GM21381 (cell line): Measurements from ENCODE around the gene BPIFB1.

Experiments
- ATAC-seq: cut with Tn5 transposase; IDR thresholded peaks from one replicate; pipeline ENCODE4 v1.9.1; 2021; ENCODE audit warnings: mild to moderate bottlenecking, moderate library complexity; ENCODE audit not compliant: unreplicated experiment

BPIFB1 gene, protein sequence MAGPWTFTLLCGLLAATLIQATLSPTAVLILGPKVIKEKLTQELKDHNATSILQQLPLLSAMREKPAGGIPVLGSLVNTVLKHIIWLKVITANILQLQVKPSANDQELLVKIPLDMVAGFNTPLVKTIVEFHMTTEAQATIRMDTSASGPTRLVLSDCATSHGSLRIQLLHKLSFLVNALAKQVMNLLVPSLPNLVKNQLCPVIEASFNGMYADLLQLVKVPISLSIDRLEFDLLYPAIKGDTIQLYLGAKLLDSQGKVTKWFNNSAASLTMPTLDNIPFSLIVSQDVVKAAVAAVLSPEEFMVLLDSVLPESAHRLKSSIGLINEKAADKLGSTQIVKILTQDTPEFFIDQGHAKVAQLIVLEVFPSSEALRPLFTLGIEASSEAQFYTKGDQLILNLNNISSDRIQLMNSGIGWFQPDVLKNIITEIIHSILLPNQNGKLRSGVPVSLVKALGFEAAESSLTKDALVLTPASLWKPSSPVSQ

DNA sequence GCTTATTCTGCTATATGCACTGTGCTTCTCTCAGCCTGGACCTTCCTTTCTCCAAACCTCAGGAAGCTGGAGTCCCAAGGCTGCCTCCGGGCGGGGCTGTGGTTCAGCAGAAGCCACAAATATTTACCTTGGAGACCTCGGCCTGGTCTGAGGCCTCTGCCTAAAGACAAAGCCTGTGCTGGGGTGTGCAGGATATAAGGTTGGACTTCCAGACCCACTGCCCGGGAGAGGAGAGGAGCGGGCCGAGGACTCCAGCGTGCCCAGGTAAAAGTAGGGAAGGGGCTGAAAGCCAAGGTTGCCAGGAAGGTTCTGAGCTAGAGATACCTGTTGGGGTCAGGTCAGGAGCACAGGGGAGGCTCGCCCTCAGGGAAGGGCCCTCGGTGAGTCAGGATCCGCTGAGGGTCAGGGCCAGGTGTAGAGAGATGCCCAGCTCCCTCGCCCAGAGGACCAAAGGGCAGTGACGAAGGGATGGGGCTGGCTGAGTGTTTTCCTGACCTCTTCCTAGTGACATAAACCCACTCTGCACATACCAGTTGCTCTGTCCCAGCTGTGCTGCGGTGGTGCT, at the start of gene BPIFB1:
BPIFB1 (plus strand) TSS at position 224 of the 565 bp plus-strand sequence. CDS start 2,860 bp downstream, outside the sequence.
- ATAC-seq = no peak

DNA sequence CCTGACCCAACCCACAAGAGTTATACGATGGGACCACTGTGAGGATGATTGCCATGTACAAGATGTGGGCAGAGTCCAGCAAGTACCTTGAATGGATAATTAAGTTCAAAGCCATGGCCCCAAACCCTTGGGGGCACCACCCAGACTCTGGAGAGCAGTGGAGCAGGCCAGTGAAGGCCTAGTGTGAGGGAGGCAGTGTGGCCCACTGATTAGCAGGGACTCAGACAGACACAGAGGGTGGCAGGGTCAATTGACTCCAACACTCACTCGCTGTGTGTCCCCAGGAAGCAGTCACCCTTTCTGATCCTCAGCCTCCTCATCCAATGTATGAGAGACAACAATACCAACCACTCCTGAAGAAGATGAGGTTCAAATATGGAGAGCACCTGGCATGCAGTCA, 49.0 kb upstream of the BPIFB1 start:
- no peak for ATAC-seq

DNA sequence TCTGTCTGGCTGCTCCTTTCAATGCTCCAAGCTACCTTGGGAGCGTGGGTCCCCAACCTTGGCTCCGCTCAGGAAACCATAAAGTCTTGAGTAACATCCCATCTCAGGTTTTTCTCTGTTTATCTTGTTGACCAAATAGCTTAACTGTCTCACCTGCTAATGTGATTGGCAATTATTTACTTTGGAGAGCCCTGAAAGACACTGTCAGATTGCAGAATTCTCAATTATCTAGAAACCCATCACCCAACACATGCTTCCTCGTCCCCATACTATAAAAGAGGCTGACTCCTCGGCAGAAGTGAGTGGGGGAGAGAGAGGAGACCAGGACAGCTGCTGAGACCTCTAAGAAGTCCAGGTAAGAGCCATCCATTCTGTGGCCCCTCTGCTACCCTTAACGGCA, 47.3 kb upstream of the BPIFB1 start, which contains the start of gene BPIFA1:
BPIFA1 (plus strand) TSS at position 301 of the 400 bp plus-strand sequence. CDS start 1,716 bp downstream, outside the sequence.
- ATAC-seq = no peak

DNA sequence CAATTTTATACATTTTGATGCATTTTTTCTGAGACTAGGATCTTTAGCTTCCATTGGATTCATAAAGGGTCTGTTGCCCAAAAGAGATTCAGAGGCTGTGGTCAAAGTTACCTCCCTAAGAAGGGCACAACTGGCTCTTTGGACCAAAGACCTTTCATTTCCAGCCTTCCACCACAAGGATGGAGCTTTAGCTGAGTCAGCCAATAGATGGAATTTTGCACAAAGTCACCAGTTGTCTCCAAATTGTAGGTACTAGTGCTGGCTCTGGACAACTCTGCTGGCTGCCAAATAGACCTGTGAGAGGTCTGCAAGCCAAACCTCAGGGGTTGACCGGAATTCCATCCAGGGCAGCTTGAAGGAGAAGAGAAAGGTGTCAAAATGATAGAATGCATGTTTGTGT, 46.7 kb upstream of the BPIFB1 start:
- no peak for ATAC-seq

DNA sequence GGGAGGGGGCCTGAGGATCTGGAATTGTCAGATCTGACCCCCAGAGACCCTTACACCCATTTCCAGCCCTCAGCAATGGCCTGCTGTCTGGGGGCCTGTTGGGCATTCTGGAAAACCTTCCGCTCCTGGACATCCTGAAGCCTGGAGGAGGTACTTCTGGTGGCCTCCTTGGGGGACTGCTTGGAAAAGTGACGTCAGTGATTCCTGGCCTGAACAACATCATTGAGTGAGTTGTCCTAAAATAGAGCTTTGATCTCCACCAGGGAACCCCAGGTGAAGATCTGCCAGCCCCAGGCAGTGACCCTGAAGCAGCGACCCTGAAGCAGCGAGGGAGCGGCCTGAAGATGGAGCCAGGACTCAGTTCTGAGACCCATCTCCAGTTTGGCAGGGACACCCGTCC, 45.0 kb upstream of the BPIFB1 start:
- ATAC-seq = no peak

DNA sequence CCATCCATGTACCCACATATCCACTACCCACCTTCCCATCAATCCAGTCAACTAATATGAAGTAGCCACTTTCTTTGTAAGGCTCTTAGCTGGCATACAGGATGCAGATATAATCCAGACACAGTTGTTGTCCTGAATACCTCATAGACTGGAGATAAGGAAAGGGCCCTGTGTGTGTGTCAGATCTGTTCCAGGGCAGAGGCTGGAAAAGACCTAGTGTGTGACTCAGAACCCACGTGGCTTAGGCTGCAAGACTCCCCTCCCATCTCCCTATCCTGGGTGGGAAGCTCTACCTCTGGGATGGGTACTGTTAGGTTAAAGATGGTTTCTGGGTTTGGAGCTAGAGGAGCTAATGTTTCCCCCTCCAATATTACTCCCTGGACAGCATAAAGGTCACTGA, 43.6 kb upstream of the BPIFB1 start:
- no peak for ATAC-seq

DNA sequence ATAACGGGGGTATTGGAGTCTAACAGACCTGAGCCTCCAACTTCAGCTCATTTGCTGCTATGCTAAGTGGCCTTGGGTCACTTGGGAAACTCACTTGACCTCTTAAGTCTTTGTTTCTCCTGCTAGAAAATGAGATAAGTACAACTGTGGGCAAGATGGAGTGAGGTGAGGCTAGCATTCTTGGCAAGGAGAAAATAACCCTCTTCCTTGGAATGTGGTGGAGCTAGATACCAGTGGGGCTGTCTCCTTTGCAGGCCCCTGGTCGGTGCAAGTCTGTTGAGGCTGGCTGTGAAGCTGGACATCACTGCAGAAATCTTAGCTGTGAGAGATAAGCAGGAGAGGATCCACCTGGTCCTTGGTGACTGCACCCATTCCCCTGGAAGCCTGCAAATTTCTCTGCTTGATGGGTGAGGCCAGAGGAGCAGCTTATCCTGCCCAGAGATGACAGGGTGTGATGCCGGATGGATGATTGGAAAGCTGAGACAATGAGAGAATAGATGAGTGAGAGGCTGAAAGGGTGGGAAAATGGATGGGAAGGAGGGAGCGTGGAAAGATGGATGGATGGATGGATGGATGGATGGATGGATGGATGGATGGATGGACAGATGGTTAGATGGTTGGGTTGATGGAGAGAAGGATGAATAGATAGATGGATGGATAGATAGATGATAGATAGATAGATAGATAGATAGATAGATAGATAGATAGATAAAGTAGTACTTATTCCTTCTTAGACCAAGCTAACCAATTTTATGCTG, 42.9 kb upstream of the BPIFB1 start:
- no peak for ATAC-seq

DNA sequence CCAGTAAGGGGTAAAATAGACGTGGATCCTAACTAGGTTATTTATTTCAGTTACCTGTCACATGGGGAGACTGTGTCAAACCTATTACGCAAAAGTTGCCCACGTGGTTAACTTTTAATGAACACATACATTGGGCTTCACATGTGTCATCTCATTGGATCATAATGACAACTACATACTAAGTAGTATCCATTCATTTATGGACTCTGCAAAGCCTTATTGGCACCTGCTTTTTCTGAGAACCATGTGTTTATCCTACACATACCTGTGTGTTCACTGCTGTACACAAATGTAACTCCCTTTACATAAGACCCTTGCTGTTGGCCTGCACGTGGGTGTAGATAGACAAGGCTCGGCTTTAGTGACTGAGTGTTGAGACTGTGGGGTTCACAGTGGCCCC, 42.1 kb upstream of the BPIFB1 start:
- ATAC-seq = no peak

DNA sequence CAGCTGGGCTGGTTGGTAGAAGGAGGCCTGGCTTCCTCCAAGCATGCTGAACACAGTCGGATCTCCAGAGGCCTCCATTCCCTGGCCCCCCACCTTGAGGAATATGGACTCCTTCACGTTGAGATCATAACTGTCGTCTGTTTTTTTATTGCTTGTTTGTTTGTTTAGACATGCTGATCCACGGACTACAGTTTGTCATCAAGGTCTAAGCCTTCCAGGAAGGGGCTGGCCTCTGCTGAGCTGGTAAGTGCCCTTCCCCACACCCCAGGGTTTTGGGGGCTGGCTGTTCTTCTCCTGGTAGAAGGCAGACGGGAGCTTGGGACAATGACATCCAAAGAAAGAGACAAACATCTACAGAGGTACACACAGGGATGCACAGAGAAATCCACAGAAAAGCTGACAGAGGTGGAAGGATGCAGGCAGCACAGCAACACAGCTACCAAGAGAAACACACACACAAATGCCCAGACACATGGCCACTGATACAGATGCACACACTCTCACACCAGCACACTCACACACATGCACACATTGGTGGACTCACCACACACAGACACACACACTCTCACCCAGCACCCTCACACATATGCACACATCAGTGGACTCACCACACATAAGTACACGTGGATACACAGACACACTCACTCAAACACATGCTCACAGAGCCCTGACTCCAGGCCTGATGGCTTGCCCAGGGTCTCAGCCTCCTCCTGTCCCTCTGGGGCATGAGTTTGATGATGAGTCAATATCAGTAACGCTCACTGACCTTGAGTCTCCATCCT, 40.5 kb upstream of the BPIFB1 start:
- no peak for ATAC-seq

DNA sequence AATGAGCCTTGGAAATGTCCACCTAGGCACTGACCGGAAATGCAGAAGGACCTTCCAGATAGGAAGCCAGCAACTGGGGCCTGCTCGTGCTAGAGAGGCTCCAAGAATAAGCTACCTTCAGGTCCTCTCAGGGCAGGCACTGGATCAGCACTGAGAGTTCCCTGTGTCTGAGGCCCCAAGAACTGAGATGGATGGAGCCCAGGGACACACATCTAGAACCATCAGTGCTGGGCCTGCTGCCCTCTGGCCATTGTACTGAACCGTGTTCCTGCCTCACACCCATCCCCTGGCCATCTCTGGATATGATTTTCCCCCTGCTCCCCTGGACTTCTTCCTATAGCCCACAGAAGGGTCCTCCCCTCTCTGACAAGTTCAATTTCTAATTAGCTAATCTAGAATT, 36.9 kb upstream of the BPIFB1 start:
- ATAC-seq = no peak

DNA sequence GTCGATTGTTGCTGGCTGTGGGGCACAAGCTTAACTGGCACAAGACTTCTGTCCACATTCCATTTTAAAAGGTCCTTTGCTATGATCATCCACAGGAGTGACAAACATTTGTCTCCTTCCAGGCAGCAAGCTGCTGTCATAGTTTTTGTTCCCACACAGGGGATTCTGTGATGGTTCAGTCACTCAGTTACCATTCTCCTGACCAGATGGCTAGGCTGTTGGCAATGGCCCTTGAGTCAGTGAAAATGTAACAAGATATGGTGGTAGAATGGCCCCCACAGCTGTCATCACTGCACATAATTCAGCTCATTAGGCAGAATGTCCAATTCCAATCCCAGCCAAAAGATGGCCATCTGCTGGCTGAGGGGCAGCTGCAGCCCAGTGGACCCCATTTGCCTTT, 33.6 kb upstream of the BPIFB1 start:
- no peak for ATAC-seq

DNA sequence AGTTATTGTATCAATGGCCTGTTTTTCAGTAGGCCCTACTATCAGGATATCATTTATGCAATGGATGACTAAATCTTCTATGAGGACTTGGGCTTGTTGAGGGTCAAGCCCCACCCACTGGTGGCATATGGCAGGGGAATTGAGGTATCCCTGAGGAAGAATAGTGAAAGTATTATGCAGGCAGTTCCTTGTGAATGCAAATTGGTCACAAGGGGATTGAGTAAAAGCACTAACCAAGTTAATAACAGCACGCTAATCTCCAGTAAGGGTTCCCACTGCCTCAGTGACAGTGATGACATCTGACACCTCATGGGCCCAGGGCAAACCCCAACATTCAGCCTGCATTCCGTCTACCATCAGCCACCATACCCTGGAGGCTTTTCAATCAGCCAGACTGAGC, 32.3 kb upstream of the BPIFB1 start:
- no peak for ATAC-seq

DNA sequence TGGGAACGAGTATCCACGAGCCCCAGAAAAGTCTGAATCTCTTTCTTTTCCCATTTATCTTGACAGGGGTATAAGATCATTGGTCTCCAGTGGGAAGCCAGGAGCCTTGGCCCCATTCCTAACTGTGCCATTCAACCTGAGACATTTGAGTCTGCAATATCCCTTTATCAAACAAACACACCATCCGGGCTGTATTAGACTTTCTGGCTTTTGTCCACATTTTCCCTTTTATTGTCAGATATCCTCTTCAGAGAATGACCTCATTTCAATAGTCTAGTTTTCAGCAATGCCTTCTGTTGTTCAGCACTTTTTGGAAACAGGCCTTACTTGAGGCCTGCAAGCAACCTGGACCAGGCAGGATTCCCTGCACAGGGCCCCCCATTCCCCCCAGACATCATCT, 31.5 kb upstream of the BPIFB1 start:
- ATAC-seq = no peak

DNA sequence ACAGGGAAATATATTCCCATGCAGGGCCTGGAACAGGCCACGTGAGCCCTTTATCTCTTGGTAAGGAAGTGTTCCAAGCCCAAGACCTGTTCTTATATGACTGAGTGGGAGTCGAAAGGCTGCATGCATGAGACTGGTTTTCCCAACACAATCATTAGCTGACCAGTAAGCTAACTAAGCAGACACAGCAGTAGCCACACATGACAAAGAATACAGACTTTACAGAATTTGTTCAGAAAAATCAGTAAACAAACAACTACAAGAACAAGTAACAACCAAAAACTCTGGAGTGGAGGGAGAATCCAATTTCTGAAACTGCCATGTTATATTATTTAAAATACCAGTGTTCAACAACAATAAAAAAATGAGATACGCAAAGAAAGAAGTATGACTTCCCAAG, 30.6 kb upstream of the BPIFB1 start:
- no peak for ATAC-seq

DNA sequence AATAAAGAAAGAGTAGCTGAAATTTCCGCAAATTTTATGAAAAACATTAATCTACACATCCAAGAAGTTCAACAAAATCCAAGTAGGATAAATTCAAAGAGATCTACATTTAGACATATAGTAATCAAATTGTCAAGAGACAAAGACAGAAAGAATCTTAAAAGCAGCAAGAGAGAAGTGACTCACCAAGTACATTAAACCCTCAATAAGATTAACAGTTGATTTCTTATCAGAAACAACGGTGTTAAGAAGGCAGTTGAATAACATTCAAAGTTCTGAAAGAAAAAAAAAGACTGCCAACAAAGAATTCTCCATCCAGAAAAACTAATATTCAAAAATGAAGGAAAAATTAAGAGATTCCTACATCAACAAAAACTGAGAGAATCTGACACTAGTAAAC, 28.0 kb upstream of the BPIFB1 start:
- no peak for ATAC-seq

DNA sequence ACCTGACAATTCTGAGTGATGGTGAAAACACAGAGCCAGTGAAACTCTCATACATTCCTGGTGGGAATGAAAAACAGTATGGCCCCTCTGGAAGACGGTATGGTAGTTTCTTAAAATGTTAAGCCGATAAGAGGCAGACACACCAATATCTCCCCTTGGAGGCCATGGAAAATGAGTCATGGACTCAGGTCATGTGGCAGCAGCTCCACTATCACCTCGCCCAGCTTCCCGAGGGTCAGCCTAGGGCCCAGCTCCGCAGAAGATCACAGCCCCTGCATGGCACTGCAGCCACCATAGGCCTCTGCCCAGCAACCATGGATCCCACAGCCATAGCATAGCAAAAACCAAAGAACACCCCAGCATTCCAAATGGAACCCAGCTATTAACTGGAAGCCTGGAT, 25.8 kb upstream of the BPIFB1 start:
- no peak for ATAC-seq

DNA sequence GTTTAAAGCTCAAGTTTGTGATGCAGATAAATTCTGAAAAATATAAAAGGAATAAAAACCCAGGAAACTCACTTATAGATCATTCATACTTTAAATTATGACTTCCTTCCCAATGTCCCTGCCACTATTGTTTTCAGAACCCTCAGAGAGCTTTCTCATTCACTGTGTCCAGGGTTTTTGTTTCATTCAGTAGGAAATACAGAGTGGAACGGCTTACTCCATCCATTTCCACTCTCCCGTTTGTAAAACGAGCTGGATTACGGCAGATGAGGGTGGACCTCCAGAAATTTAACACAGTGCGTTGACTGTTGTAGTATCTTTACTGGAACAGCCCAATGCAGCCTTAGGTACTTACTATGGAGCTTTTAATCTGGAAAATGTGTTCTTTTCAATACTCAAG, 23.6 kb upstream of the BPIFB1 start:
- ATAC-seq = no peak

DNA sequence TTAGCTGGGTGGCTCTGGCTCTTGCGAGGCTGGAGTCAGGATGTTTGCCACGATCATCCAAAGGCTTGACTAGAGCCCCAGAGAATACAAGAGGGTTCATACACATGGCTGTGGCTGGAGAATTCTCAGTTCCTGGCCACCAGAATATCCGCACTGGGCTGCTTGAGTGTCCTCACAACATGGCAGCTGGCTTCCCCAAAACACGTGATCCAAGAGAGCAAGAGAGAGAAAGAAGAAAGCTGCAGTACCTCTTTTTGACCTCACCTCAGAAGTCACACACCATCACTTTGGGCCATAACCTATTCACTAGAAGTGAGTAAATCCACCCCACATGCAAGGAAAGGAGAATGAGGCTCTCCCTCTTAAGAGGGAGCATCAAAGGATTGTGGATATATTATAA, 21.5 kb upstream of the BPIFB1 start:
- ATAC-seq = no peak

DNA sequence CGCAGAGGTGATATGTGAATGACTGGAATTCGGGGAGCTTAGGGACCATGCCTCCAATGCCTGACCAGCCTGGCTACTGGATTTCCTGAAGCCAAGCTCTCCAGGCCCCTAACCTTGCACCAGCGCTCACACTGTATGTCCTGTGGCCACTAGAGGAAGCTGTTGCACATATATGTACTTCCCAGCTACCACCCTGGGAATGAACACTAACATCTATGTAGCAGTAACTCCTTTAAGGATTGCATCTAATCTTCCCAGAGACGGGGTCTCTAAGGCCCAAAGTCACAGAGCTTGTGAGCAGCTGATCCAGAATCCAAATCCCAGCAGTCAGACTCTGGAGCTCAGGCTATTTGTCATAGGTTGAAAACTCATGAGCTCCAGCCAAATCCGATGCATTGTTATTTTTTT, 20.4 kb upstream of the BPIFB1 start:
- no peak for ATAC-seq

DNA sequence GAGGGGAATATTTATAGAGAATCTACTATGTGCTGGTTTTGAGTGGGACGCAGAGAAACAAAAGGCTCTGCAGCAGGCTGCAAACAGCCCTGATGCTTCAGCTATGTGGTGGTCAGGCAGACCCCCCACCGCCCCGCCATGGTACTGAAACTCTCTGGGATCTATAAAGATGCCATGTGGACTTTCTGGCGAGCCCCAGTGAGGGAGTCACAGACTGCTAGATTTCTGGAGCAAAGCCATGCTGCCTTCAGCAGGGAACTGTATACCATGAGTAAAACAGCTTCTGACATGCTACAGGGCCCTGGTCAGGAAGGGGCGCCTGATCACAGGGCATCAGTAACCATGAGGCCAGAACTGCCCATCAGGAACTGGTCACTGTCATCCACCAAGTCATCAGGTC, 19.2 kb upstream of the BPIFB1 start:
- ATAC-seq = no peak

DNA sequence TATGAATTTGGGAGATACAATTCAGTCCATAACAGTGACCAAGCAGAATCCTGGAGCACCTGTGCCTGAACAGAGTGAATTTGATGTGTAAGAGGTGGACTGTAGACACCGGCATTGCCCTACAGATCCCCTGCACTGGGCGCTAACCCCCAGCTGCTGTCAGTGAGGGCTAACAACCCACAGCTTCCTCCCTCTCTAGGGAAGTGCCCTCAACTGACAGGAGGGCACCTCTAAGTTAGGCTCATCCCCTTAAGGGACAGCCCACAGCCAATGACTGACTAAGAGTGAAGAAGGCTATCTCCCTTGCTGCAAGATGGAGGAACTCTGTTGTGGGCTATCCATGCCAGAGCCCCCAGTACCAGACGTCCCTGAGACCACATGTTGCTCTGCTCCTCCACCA, 15.3 kb upstream of the BPIFB1 start:
- ATAC-seq = no peak
